Breast epithelium (tissue), 3 donors: ENCODE measurements around the gene EVL.

Experiments
- POLR2A ChIP-seq: fragments of 450-650 bp; IDR thresholded peaks from one replicate; pipeline ENCODE4 v1.6.1; 2016; ENCODE audit warnings: antibody characterized with exemption, mild to moderate bottlenecking, moderate library complexity
- POLR2AphosphoS5 ChIP-seq, 3 donors: sonication (generic); formaldehyde crosslinking; IDR thresholded peaks; one replicate each; pipeline ENCODE4 v1.6.1; 2017; ENCODE audit warnings: antibody characterized with exemption in 3 of 3
- TF ChIP-seq, protein P1 (sequence below), 3 donors: fragments of 450-650 bp; IDR thresholded peaks; one replicate each; pipeline ENCODE4 v1.5.1; 2016 to 2017; ENCODE audit warnings: antibody characterized with exemption in 3 of 3, mild to moderate bottlenecking in 3 of 3, moderate library complexity in 3 of 3

DNA sequence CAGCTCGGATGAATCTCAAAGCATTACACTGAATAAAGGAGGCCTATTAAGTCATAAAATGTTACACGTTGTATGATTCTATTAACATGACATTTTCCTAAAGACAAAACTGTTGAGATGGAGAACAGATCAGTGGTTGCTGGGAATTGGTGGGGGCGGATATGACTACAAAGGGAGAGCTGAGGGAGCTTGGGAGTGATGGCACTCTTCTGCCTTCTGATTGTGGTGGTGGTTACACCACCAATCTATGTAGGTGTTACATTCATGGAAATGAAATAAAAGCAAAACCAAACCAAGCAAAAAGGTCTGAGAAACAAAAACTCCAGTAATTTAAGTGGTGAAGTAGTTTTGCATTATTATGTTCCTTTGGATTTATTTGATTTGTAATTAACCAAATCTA, 16.4 kb upstream of the EVL start:
- no peak for TF ChIP-seq POLR2AphosphoS5 (IDR thresholded peaks at IDR 0.05)
- TF ChIP-seq, protein P1, sequence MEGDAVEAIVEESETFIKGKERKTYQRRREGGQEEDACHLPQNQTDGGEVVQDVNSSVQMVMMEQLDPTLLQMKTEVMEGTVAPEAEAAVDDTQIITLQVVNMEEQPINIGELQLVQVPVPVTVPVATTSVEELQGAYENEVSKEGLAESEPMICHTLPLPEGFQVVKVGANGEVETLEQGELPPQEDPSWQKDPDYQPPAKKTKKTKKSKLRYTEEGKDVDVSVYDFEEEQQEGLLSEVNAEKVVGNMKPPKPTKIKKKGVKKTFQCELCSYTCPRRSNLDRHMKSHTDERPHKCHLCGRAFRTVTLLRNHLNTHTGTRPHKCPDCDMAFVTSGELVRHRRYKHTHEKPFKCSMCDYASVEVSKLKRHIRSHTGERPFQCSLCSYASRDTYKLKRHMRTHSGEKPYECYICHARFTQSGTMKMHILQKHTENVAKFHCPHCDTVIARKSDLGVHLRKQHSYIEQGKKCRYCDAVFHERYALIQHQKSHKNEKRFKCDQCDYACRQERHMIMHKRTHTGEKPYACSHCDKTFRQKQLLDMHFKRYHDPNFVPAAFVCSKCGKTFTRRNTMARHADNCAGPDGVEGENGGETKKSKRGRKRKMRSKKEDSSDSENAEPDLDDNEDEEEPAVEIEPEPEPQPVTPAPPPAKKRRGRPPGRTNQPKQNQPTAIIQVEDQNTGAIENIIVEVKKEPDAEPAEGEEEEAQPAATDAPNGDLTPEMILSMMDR (IDR thresholded peaks at IDR 0.05): no peak
- TF ChIP-seq POLR2A: no peak
